ENCODE measurements around the gene OR7E24.
"Not testable (repeated sequence)": the region's sequence is repeated elsewhere in the genome, so short reads cannot be mapped to it uniquely, and the experiment has no call there.

OR7E24 gene

GRCh38 chr19:9250630-9251029 is at the start of gene OR7E24:
Gene OR7E24 (plus strand): TSS chr19:9250930. CDS start chr19:9251044, 114 bp downstream.
- Histone ChIP-seq H3K27me3 (ENCODE audit: control insufficient read depth, insufficient read depth, low read length) (no peaks in the 10 kb centered on the region), H3K4me1 (ENCODE audit: control insufficient read depth, low read depth, low read length) (no peaks in the 10 kb centered on the region), H3K36me3 (ENCODE audit: control insufficient read depth, low read depth, low read length) (no peaks in the 10 kb centered on the region), H3K9ac (ENCODE audit: low read length) (no peak within 1 kb of the TSS), H3K4me3 (ENCODE audit: low read length) (no peak within 1 kb of the TSS), H3K9me3 (ENCODE audit: control insufficient read depth, low read depth, low read length) (peaks cover 56% of the 10 kb centered on the region), H3K27ac (ENCODE audit: low read length) (no peak within 1 kb of the TSS)

GRCh38 chr19:9205501-9206113 is 45.1 kb upstream of the OR7E24 start:
- Histone ChIP-seq H3K27me3 (ENCODE audit: control insufficient read depth, insufficient read depth, low read length) (no peaks in the 10 kb centered on the region), H3K36me3 (ENCODE audit: control insufficient read depth, low read depth, low read length) (no peaks in the 10 kb centered on the region), H3K4me3 (ENCODE audit: low read length) (no peak overlapping the region), H3K9ac (ENCODE audit: low read length) (no peak overlapping the region), H3K4me1 (ENCODE audit: control insufficient read depth, low read depth, low read length) (no peaks in the 10 kb centered on the region), H3K9me3 (ENCODE audit: control insufficient read depth, low read depth, low read length) (peaks cover 44% of the 10 kb centered on the region), H3K27ac (ENCODE audit: low read length) (no peak overlapping the region)

DNA sequence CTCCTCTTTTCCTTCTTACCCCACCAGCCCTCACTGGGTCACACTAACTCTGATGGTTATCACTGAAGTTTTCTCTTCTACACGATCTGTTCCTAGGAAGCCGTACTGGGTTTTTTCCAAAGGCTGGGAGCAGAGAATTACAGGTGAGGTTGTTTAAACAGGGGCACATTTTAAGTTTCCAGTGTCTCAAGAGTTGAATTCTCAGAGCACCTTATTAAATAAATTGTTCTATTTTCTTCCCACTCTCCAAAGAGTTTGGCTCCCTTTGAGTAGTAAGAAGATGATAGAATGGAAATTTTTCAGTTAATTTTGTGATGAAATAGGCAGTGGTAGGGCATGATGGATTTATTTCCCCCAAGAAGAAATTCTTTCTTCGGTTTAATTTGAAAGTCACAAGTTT is 31.2 kb upstream of the OR7E24 start, which contains the start of gene OR7D4:
Gene OR7D4 (minus strand): TSS at position 101 of the 400 bp plus-strand sequence. CDS start 4,752 bp downstream, outside the sequence.
- H3K4me1 ChIP-seq (ENCODE audit: control insufficient read depth, low read depth, low read length) = no peaks in the 10 kb centered on the region
- H3K9me3 ChIP-seq (ENCODE audit: control insufficient read depth, low read depth, low read length) = peaks cover 64% of the 10 kb centered on the region
- H3K9ac ChIP-seq (ENCODE audit: low read length) = no peak within 1 kb of the TSS
- no peaks in the 10 kb centered on the region for H3K27me3 ChIP-seq (ENCODE audit: control insufficient read depth, insufficient read depth, low read length)
- no peak within 1 kb of the TSS for H3K4me3 ChIP-seq (ENCODE audit: low read length)
- no peaks in the 10 kb centered on the region for H3K36me3 ChIP-seq (ENCODE audit: control insufficient read depth, low read depth, low read length)
- H3K27ac ChIP-seq (ENCODE audit: low read length) = no peak within 1 kb of the TSS

DNA sequence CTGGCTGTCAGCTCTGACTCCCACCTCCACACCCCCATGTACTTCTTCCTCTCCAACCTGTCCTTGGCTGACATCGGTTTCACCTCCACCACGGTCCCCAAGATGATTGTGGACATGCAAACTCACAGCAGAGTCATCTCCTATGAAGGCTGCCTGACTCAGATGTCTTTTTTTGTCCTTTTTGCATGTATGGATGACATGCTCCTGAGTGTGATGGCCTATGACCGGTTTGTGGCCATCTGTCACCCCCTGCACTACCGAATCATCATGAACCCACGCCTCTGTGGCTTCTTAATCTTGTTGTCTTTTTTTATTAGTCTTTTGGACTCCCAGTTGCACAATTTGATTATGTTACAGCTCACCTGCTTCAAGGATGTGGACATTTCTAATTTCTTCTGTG is 506 bp downstream of the OR7E24 start:
- no peak overlapping the region for H3K4me3 ChIP-seq (ENCODE audit: low read length)
- no peaks in the 10 kb centered on the region for H3K27me3 ChIP-seq (ENCODE audit: control insufficient read depth, insufficient read depth, low read length)
- no peak overlapping the region for H3K9ac ChIP-seq (ENCODE audit: low read length)
- no peaks in the 10 kb centered on the region for H3K36me3 ChIP-seq (ENCODE audit: control insufficient read depth, low read depth, low read length)
- peaks cover 61% of the 10 kb centered on the region for H3K9me3 ChIP-seq (ENCODE audit: control insufficient read depth, low read depth, low read length)
- no peaks in the 10 kb centered on the region for H3K4me1 ChIP-seq (ENCODE audit: control insufficient read depth, low read depth, low read length)
- no peak overlapping the region for H3K27ac ChIP-seq (ENCODE audit: low read length)

GRCh38 chr19:9283485-9283884 is 32.8 kb downstream of the OR7E24 start:
- not testable (repeated sequence) for H3K4me3 ChIP-seq (ENCODE audit: low read length); H3K27me3 ChIP-seq (ENCODE audit: control insufficient read depth, insufficient read depth, low read length); H3K36me3 ChIP-seq (ENCODE audit: control insufficient read depth, low read depth, low read length); H3K27ac ChIP-seq (ENCODE audit: low read length); H3K9ac ChIP-seq (ENCODE audit: low read length); H3K4me1 ChIP-seq (ENCODE audit: control insufficient read depth, low read depth, low read length)
- H3K9me3 ChIP-seq (ENCODE audit: control insufficient read depth, low read depth, low read length) = peaks cover 46% of the 10 kb centered on the region

GRCh38 chr19:9289231-9289884 is 38.6 kb downstream of the OR7E24 start:
- H3K9ac ChIP-seq (ENCODE audit: low read length) = no peak overlapping the region
- no peak overlapping the region for H3K4me3 ChIP-seq (ENCODE audit: low read length)
- no peaks in the 10 kb centered on the region for H3K27me3 ChIP-seq (ENCODE audit: control insufficient read depth, insufficient read depth, low read length)
- H3K36me3 ChIP-seq (ENCODE audit: control insufficient read depth, low read depth, low read length) = no peaks in the 10 kb centered on the region
- H3K9me3 ChIP-seq (ENCODE audit: control insufficient read depth, low read depth, low read length) = peaks cover 48% of the 10 kb centered on the region
- no peaks in the 10 kb centered on the region for H3K4me1 ChIP-seq (ENCODE audit: control insufficient read depth, low read depth, low read length)
- H3K27ac ChIP-seq (ENCODE audit: low read length) = no peak overlapping the region

- Histone ChIP-seq H3K27me3 (ENCODE audit: control insufficient read depth, insufficient read depth, low read length) (no peaks in the 10 kb centered on the region), H3K9ac (ENCODE audit: low read length) (no peak overlapping the region), H3K36me3 (ENCODE audit: control insufficient read depth, low read depth, low read length) (peaks cover 20% of the 10 kb centered on the region), H3K4me3 (ENCODE audit: low read length) (no peak overlapping the region), H3K9me3 (ENCODE audit: control insufficient read depth, low read depth, low read length) (peaks cover 65% of the 10 kb centered on the region), H3K4me1 (ENCODE audit: control insufficient read depth, low read depth, low read length) (no peaks in the 10 kb centered on the region), H3K27ac (ENCODE audit: low read length) (no peak overlapping the region)
These were observed 44.7 kb downstream of the OR7E24 start for GRCh38 chr19:9295411-9295849.

- peaks cover 71% of the 10 kb centered on the region for H3K9me3 ChIP-seq (ENCODE audit: control insufficient read depth, low read depth, low read length)
- H3K9ac ChIP-seq (ENCODE audit: low read length) = no peak overlapping the region
- H3K27ac ChIP-seq (ENCODE audit: low read length) = no peak overlapping the region
- no peaks in the 10 kb centered on the region for H3K4me1 ChIP-seq (ENCODE audit: control insufficient read depth, low read depth, low read length)
- H3K36me3 ChIP-seq (ENCODE audit: control insufficient read depth, low read depth, low read length) = peaks cover 20% of the 10 kb centered on the region
- no peaks in the 10 kb centered on the region for H3K27me3 ChIP-seq (ENCODE audit: control insufficient read depth, insufficient read depth, low read length)
- H3K4me3 ChIP-seq (ENCODE audit: low read length) = no peak overlapping the region
These were observed 45.6 kb downstream of the OR7E24 start for GRCh38 chr19:9296336-9296735.

Measured in iPS-18a (cell line).